SIG-M5 treated with dmso at 0.1 percent for 504 hours (cell line): ENCODE measurements around the gene MXRA7.
"Not testable (repeated sequence)": the region's sequence is repeated elsewhere in the genome, so short reads cannot be mapped to it uniquely, and the experiment has no call there.

Experiments
- DNase-seq: peaks from one replicate; lab custom pipeline; 2025; ENCODE audit not compliant: unreplicated experiment; lab: John Stamatoyannopoulos, UW

The MXRA7 gene

DNA sequence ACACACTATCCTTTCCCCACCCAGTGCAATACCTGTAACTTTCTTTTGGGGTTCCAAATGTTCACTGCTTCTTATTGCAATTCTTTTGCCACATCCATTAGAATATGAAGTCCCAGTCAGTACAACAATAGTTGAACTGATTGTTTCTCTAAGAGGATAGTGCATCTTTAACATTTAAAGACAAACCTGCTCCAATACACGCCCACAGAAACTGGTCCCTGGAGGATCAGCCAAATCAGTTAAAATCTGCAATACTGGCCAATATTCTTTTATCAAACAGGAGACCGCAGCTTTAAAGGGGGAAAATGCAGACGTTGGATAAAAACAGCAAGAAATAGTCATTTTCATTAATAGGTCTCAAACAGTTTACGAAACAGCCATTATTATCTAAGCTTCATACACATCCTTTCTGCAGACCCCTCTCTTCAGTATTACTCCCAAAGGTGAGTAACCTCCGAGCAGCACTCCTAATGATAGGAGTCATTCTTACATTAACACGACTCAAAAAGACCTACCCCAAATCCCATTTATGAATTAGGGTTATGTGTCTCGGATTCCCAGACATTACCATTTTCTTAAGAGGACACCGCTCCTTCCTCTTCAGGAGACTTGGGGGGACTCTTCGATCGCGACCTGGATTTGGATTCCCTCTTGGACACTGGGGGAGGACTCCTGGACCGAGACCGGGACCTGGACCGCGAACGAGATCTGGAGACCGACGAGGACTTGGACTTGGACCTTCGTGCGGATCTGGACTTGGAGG is 25.0 kb upstream of the MXRA7 start:
- DNase-seq = no peak

DNA sequence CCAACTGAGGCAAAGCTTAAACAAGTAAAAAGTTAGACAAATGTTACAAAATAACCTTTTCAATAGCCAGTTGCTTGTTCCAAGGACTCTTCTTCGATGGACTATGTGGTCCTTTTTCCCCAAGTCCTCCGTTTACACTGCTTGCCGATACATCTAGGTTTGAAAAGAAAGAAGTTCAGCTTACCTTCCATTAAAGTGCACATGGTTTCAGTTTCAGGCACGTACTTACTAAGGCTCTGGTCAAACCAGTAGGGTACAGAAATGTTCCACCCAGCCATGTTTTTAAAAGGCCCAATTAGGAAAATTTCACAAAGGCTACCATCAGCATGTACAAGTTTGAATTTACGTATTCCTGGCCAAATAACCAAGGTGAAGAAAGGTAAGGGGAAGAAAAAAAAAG is 24.2 kb upstream of the MXRA7 start:
- DNase-seq = peak; percentile 64

DNA sequence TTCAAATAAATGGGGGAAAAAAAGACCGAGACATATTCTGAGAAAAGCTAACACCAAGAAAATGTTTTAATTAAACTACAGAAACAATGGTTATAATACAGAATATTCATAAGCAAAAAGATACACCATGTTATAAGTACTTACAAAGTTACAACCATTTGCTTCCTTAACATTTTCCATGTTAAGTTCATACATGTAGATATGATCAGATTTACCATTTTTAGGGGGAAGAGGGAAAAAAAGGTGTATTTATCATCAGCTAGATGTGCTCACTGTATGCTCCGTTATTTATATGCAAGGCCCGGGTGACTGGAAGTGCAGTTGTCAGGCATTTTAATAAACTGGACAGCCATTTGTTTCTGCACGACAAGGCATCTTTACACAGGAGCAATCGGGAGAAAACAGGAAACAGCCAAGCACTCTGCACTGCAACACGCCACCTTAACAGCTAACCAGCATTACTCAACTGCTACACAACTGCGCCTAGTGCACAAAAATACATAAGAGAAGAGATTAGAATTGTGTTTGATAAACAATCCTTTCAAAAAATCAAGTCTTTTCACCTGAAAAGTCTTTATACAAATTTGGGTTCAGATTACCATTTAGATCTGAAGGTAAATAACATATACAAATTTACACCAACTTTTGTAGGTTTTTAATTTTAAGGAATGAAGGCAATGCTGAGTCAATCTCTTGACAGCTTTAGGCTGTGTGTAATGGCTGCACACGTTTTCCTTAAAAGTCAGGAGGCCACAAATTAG is 23.5 kb upstream of the MXRA7 start:
- DNase-seq = peak; percentile 85

DNA sequence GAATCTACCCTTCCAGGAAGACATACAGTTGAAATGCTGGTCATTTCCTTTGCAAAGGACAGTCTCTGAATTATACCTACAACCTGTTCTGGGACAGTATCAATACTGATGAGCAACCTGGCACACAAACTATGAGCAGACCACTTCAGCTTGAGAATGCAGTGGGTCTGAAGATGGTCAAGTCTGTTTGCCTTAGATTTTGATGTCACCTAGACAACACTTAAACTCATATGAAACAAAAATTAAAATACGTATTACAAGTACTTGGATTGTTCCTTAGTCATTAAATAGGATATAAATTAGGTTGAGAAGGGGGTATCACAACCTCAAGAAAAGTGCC is 22.8 kb upstream of the MXRA7 start:
- no peak for DNase-seq

DNA sequence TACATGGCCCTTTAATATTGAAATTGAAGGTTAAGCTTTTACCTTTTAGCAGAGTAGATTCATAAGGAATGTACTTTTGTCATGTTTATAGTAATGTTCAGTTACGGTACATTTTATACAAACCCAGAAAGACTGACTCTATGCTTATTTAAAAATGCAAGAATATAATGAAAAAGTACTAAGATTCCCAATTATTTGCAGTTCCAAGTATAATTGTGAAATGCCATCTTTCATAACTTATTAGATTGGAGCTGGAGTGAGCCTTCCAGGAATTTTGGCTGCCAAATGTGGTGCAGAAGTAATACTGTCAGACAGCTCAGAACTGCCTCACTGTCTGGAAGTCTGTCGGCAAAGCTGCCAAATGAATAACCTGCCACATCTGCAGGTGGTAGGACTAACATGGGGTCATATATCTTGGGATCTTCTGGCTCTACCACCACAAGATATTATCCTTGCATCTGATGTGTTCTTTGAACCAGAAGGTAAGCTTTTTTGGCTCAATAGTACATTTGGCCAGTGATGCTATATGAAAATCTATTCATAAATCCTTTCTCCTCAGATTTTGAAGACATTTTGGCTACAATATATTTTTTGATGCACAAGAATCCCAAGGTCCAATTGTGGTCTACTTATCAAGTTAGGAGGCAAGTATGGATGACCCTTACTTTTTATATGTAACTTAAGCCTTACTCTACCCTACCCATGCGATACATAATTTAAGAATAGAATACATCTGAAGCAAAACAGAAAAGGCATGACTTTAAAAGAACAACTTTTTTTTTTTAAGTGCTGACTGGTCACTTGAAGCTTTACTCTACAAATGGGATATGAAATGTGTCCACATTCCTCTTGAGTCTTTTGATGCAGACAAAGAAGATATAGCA is 22.2 kb upstream of the MXRA7 start:
- no peak for DNase-seq

DNA sequence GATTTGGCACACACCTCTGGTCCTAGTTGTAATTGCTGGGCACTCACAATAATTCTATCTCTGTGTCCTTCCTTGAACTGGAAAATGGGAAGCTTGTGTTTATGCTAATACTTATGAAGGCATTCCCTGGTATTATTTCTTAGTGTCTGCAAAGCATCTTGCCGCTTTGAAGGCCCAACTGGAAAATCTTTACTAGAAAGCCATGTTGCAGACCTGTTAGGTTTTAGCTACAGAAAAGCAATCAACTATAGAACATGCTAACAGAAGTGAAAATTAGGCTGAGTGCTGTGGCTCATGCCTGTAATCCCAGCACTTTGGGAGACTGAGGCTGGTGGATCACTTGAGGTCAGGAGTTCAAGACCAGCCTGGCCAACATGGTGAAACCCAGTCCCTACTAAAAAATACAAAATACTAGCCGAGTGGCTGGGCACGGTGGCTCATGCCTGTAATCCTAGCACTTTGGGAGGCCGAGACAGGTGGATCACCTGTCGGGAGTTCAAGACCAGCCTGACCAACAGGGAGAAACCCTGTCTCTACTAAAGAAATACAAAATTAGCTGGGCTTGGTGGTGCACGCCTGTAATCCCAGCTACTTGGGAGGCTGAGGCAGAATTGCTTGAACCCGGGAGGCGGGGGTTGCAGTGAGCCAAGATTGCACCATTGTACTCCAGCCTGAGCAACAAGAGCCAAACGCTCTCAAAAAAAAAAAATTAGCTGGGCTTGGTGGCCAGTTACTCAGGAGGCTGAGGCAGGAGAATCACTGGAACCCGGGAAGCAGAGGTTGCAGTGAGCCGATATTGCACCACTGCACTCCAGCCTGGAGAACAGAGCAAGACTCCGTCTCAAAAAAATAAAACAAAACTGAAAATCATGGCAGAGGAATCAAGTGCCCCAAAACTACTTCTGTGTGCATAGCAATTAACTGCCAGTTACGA is 21.3 kb upstream of the MXRA7 start:
- DNase-seq = not testable (repeated sequence)

DNA sequence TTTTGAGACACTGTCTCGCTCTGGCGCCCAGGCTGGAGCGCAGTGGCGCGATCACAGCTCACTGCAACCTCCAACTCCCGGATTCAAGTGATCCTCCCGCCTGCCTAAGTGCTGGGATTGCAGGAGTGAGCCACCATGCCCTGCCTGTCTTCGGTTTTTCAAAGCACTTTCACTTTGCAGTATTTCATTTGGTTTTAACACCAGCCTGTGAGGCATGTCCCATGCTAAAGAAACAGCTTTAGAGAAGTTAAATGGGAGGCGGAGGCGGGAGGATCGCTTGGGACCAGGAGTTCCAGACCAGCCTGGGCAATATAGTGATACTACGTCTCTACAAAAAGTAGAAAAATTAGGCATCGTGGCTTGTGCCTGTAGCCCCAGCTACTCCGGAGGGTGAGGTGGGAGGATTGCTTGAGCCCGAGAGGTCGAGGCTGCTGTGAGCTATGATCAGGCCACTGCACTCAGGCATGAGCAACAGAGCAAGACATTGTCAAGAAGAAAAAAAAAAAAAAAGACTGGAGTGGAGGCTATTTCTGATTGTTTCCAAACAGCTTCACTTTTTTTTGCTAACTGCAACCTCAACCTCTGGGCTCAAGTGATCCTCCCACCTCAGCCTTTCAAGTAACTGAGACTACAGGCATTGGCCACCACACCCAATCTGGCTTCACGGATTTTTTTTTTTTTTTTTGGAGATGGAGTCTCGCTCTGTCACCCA is 17.1 kb upstream of the MXRA7 start:
- peak; percentile 50 for DNase-seq

DNA sequence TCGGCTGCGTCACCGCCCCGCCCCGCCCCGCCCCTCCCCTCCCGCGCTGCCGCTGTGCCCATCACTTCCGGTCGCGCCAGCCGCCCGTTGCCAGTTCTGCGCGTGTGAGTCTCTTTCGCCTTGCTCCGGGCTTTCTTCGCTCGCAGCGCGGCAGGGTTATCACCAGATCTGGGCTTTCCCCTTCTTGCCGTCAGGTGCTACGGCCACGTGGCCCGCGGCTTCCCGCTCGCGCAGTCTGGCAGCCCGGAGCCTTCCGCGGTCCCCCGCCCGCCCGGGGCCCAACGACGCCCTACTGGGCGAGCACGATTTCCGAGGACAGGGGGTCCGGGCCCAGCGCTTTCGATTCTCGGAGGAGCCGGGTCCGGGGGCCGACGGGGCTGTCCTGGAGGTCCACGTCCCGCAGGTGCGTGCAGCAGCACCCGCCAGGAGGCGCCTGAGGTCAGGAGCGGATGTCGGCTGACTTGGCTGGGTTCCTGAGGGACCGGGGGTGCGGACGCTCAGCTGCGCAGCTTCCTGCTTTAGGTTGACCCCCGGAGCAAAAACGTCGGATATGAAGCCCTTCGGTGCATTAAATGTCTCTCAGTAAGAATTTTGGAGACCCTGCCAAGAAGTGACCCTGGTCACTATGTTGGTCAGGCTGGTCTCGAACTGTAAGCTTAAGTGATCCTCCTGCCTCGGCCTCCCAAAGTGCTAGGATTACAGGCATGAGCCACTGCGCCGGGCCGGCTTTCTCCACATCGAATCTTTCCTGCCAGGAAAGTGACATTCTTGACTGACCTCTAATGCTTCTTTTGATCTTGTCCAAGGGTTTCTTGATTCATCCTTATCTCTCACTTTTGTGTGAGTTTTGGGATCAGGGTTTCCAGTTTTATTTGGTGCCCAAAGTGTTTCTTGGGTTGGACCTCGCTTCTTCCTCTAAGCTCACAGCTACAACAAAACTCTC is 16.3 kb upstream of the MXRA7 start, which contains the start of gene METTL23:
Gene METTL23 (plus strand): TSS at position 64 of the 943 bp plus-strand sequence. CDS start 2,872 bp downstream, outside the sequence.
- peak; percentile 49 for DNase-seq

DNA sequence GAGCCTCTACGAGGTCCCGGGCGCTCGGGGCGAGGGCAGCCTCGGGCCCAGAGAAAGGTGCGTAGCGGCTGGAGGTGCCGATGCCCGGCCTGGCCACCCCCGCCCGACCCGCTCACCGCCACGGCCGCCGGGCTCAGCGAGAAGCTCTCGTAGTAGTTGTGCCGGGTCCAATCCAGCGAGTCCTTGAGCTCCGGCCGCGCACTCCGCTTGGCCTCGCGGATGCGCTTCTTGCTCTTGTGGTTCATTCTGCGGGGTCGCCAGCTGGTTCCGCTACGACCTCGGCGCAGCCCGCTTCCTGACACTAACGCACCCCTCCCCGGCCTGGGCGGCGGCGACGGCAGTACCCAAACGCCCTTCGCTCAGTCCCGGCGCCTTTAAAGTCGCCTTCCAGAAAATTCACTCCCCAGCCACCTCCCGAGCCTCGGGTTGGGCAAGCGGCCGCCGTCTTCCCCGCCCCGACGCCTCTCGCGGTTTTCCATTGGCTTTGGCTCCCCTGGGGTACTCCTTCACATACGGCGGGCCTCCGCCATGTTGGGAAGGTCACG is 15.5 kb upstream of the MXRA7 start, which contains the start of gene JMJD6:
Gene JMJD6 (minus strand): TSS at position 376 of the 545 bp plus-strand sequence. CDS start 131 bp downstream, at position 245.
- peak; percentile 96 for DNase-seq

DNA sequence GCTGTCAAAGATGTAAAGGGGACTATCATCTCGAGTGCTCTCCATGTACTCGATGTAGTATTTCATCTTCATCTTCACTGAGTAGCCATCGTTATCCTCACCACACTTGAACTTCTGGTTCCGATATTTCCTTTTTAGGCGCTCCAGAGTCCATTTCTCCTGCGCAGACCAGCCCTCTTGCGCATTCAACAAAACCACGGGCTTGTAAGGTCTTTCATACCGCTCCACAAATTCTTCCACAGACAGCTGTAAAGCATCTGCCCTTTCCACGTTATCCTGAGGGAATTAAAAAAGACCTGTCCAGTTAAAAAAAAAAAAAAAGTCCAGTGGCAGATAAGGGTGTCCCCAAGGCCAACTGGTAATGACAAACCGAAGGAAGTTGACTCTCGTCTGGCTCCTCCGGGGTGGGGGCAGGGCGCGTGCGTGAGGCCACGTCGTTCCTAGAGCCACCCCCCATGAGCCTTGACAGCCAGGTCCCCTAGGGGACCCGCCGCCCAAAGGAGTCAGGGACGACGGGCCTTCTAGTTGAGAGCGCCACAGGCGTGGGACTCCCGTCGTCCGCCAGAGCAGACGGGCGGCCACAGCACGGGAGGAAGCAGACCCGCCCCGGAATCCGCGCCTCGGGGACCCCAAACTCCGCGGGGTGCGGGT is 14.9 kb upstream of the MXRA7 start:
- peak; percentile 57 for DNase-seq

DNA sequence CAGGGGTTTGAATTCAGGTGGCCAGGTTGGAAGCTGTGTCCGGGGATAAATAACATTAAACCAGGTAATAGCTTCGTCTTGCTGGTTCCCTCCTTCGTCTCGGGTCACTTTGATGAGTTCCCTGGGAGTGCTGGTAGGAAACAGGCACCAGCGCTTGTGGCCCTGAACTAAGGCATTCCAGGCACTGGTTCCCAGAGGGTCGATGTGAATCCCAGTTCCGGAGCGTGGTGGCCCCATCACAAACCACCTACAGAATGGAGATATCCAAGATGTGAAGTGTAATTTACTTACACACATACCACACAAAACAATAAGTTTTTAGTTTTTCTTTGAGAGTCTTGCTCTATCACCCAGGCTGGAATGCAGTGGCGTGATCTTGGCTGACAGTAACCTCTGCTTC is 13.0 kb upstream of the MXRA7 start:
- DNase-seq = no peak

DNA sequence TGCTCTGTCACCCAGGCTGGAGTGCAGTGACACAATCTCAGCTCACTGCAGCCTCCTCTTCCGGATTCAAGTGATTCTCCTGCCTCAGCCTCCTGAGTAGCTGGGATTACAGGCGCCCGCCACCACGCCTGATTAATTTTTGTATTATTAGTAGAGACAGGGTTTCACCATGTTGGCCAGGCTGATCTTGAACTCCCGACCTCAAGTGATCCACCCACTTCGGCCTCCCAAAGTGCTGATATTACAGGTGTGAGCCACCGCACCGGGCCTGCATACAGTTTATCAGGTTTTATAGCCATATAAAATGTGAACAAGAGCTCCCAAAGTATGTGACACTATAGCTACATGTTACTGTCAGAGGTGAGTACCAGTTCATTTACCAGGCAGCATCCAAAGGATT is 12.2 kb upstream of the MXRA7 start:
- not testable (repeated sequence) for DNase-seq

DNA sequence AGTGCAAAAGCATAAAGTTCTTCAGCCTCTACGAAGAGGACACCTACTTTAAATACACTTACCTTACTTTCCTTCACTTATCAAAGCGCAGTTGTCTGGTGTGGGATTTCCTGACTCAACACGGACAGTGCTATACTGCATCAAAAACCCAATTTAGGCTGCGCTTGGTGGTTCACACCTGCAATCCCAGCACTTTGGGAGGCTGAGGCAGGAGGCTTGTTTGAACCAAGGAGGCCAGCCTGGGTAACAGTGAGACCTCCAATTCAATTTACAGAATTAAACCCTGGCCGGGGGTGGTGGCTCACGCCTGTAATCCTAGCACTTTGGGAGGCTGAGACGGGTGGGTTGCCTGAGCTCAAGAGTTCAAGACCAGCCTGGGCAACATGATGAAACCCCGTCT is 11.5 kb upstream of the MXRA7 start:
- no peak for DNase-seq

DNA sequence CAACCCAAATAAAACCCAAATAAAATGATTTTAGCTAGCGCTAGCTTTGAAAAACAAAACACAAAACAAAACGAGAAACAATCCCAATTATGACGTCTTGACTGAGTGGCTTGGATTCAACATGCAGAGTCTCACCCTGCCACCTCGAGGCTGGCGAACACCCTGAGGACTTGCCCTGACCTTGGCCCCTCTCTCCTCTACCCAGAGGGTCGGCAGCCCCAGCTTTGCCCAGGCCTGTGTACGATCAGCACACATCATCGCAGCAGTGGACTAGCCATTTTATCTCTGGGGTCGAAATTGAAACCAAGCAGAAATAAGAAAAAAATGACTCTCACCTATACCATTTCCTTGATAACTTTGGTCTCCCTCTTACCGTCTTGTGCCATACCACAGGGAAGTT is 10.7 kb upstream of the MXRA7 start:
- DNase-seq = no peak

DNA sequence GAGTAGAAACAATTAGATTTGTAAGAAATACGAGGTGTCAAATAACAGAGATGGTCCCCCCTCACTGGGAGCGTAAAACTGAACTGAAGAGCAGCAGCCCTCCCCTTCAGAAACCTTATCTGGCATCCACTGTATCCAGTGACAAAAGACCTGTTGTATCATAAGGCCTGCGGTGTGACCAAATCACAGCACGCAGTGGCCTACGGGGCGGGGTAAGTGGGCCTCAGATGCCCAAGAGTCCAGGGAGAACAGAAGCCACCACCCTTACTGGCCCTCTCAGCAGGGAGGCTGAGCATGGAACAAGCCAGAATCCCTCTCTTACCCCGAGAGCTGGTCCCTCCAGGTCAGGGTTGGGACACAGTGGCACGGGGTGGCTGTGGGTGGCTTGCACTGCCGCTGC is 10.2 kb upstream of the MXRA7 start:
- no peak for DNase-seq

DNA sequence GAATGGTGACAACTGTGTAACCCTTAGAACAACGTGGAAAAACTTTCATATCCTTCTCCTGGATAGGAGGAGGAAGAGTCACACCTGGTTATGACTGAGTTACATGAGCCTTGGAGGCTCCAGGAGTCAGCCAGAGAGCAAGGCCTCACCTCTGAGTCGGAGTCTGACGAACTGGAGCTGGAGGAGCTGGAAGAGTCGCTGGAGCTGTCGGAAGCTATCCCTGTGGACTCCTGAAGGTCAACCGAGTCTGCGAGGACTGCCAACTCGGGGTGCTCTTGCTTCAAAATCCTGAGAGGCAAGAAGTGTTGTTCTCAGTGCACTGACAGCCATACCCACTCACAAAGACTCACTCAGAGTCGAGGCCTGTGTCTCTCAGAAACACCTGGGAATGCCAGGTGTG is 9.4 kb upstream of the MXRA7 start:
- DNase-seq = no peak

DNA sequence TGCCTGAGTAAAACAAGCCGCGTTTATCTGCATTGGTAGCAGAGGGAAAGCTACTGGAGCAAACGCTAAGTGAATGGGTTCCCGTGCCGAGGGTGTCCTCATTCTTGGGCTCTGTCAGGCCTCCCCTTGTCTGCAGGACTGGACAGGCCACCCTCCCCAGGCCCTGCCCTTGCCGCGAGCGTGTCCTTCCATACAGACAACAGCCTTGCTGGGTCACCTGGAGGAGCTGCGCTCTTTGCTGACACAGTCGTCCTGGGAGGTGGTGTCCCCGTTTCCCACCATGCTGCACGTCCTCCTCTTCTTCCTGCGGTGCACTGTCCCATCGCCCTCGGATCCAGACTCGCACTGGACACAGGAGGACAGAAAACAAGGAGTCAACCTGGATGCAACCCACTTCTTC is 7.8 kb upstream of the MXRA7 start:
- no peak for DNase-seq

DNA sequence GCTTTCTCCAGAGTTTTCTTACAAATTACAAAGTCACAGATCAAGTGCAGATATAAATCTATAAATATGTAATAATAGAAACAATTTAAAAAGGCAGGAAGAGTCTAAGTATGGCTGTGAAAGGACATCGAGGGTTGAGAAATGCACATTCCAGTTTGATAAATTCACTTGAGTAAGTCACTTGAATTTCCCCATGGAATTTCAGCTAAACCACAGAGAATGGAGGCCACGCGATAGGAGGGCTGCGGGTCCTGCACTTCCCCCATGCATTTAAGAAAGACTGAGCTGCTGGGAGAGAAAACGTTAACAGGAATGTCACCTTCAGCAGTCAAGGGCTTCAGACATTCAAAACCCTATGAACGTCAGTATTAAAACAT is 6.1 kb upstream of the MXRA7 start:
- DNase-seq = no peak
